MCF 10A (cell line): ENCODE data around the gene HSD17B2. TPM values are rescaled to one million over a fixed set of nuclear protein-coding genes. Genes with fewer than 3 reads are reported as not detected.
A peak's percentile ranks its signal among the peaks of the same experiment; 100 is the strongest.

Experiments used
- BruUV-seq: library from RNA; stranded (reverse); fragments of 400-500 nt; replicated peaks from 2 replicates; lab custom pipeline; 2021; lab: Mats Ljungman, UMichigan
- CTCF ChIA-PET: fragments of 300-600 bp; sonication (Branson Sonifier 250); formaldehyde crosslinking; extraction: SDS; loops from one replicate; lab custom pipeline; 2021; ENCODE audit warnings: antibody characterized with exemption, inconsistent platforms; lab: Yijun Ruan, JAX
- POLR2A ChIA-PET: fragments of 300-600, 350-650 bp; sonication (Branson Sonifier 250); formaldehyde crosslinking; extraction: SDS; loops from one replicate; lab custom pipeline; 2020; ENCODE audit warnings: antibody characterized with exemption, inconsistent platforms; lab: Yijun Ruan, JAX
- DNase-seq: peaks from one replicate; pipeline ENCODE4 v3.0.0-alpha.2; 2018; ENCODE audit not compliant: unreplicated experiment
- H3K27ac Mint-ChIP-seq: one replicate; pipeline ENCODE4 v1.8.0; 2022; ENCODE audit warnings: mild to moderate bottlenecking, low read depth, mixed read lengths; ENCODE audit not compliant: unreplicated experiment
- H3K27me3 Mint-ChIP-seq: one replicate; pipeline ENCODE4 v1.8.0; 2022; ENCODE audit warnings: mixed read lengths; ENCODE audit not compliant: insufficient read depth, unreplicated experiment
- H3K36me3 Mint-ChIP-seq: one replicate; pipeline ENCODE4 v1.8.0; 2022; ENCODE audit warnings: mild to moderate bottlenecking, moderate library complexity, mixed read lengths; ENCODE audit not compliant: insufficient read depth, unreplicated experiment
- H3K4me1 Mint-ChIP-seq: one replicate; pipeline ENCODE4 v1.8.0; 2022; ENCODE audit warnings: mixed read lengths; ENCODE audit not compliant: insufficient read depth, unreplicated experiment
- H3K4me3 Mint-ChIP-seq: one replicate; pipeline ENCODE4 v1.8.0; 2022; ENCODE audit warnings: mild to moderate bottlenecking, moderate library complexity, mixed read lengths; ENCODE audit not compliant: unreplicated experiment
- H3K9me3 Mint-ChIP-seq: one replicate; pipeline ENCODE4 v1.8.0; 2022; ENCODE audit warnings: mixed read lengths; ENCODE audit not compliant: unreplicated experiment
- intact Hi-C: fragments of 100-400 bp; cut with micrococcal nuclease; formaldehyde crosslinking; loops from 2 replicates; pipeline ENCODE4 v1.14.1; 2022
- total RNA-seq: library from RNA; stranded (reverse); gene quantifications from 2 replicates; pipeline ENCODE4 v1.2.3, GENCODE V29; 2022
- TF ChIP-seq, protein P1 (sequence below): fragments of 200-600 bp; IDR thresholded peaks from one replicate; pipeline ENCODE4 v1.8.0; 2022; ENCODE audit warnings: antibody characterized with exemption, mild to moderate bottlenecking; ENCODE audit not compliant: unreplicated experiment

The HSD17B2 gene
- total RNA-seq, 1 experiment from 2014 or later = 0.93 TPM

DNA sequence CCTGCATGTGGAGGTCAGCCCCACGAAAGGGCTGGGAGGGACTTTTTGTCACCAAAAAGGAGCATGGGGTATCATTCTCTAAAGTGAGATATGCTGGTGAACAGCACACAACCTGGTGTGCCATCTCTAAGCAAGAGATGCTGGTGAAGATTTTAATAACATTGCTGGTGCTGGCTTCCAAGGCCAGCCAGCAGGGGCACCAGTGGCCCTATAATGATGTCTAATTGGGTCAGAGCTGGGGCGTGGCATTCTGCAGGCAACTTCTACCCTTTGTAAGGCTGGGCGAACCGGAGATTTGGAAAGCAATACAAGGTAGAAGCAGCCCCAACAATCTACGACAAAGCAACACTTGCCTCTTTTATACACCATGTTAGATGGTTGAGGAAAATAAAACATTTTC lies 40.6 kb upstream of the HSD17B2 start:
- Mint-ChIP-seq H3K27ac (no peak overlapping the region), H3K27me3 (no peaks in the 10 kb centered on the region), H3K9me3 (no peaks in the 10 kb centered on the region), H3K36me3 (peaks cover 9% of the 10 kb centered on the region), H3K4me1 (peaks cover 25% of the 10 kb centered on the region), H3K4me3 (no peak overlapping the region)
- no TSS peak for BruUV-seq
- TF ChIP-seq, protein P1, sequence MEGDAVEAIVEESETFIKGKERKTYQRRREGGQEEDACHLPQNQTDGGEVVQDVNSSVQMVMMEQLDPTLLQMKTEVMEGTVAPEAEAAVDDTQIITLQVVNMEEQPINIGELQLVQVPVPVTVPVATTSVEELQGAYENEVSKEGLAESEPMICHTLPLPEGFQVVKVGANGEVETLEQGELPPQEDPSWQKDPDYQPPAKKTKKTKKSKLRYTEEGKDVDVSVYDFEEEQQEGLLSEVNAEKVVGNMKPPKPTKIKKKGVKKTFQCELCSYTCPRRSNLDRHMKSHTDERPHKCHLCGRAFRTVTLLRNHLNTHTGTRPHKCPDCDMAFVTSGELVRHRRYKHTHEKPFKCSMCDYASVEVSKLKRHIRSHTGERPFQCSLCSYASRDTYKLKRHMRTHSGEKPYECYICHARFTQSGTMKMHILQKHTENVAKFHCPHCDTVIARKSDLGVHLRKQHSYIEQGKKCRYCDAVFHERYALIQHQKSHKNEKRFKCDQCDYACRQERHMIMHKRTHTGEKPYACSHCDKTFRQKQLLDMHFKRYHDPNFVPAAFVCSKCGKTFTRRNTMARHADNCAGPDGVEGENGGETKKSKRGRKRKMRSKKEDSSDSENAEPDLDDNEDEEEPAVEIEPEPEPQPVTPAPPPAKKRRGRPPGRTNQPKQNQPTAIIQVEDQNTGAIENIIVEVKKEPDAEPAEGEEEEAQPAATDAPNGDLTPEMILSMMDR = no peak
- ChIA-PET CTCF (interaction anchor here (1.3 kb wide), 1 partner anchor 9 kb away, joined by 4 read pairs; no protein-coding TSS in a partner anchor), POLR2A (no interaction called here)
- intact Hi-C loops = no loop called here
- peak; percentile 17 for DNase-seq

DNA sequence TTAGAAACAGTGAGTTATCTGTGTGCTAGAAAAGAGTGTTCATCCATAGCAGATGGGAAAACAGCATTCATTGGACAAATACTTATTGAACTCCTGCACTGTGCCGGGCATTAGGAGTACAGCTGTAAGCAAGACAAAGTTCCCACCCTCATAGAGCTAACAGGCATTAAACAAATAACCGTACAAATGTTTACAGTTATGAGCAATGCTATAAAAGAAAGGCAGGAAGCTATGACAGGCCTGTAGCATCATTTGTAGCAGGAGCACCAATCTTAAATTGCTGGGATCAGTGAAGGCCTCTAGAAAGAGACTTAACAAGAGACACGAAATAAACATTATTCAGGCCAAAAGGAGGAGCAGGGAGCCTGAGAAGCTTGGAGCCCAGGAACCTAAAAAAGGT lies 39.4 kb upstream of the HSD17B2 start:
- Mint-ChIP-seq H3K27me3 (no peaks in the 10 kb centered on the region), H3K9me3 (no peaks in the 10 kb centered on the region), H3K36me3 (peaks cover 9% of the 10 kb centered on the region), H3K4me1 (peaks cover 25% of the 10 kb centered on the region), H3K27ac (no peak overlapping the region), H3K4me3 (no peak overlapping the region)
- TF ChIP-seq, protein P1 = no peak
- POLR2A ChIA-PET = interaction anchor here (0.6 kb wide), 1 partner anchor 79 kb away, joined by 3 read pairs; no protein-coding TSS in a partner anchor
- DNase-seq = no peak
- CTCF ChIA-PET = interaction anchor here (0.6 kb wide), 1 partner anchor 239 kb away, joined by 3 read pairs; no protein-coding TSS in a partner anchor
- intact Hi-C loops = loop anchor here (2.0 kb wide), 1 partner anchor 55 kb away; no protein-coding TSS in a partner anchor
- no TSS peak for BruUV-seq

DNA sequence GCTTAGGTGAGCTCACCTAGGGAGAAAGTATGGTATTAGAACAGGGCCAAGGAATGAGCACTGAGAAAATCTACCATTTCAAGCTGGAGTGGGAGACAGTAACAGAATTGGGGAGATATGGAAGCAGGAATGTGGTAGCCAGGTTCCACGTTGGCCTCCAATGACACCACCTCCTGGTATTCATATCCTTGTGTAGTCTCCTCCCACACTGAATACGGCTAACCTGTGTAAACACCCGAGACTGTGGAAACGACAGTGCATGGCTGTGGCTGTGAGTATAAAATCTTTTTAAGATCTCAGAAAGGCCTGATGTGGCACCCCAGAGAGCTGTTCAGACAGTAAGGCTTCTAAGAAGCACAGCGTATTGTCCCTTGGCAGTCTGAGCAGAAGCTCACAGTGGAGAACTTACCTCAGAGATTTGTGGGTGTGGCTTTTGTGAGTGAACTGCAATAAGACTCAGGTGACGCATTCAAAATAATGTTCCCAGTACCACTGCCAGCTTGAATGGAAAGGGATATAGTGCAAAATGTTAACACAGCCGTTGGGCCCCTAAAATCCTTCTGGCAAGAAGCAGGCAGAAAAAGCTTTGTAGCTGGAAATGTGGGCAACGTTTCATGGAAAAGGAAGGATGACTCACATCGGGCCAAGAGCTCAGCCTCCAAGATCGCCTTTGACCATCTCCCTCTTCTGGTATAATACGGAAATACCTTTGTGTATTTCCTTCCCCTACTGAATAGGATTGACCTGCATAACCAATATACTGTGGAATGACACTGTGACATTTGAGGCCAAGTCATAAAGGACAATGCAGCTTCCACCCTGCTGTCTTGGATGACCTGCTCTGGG lies 38.2 kb upstream of the HSD17B2 start:
- DNase-seq = peak; percentile 84
- no peak overlapping the region for H3K4me3 Mint-ChIP-seq
- TF ChIP-seq, protein P1 = peak; percentile 44

DNA sequence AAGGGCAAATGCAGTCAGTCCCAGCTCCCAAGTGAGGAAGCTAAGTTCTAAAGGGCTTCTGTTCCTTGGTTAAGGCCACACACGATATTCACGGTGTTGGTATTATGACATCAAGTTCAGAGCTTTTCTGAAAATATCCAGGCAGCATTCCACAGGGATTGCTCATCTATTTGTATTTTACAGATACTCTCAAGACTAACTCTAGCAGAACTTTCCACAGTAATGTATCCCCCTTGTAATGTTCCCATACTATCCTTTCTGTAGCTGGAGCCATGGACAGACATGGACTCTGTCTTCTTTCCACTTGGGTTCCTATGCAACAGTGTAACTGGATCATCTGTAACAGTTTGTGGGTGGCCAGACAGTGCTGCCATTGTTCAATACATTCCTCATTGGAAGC lies 37.3 kb upstream of the HSD17B2 start:
- Mint-ChIP-seq H3K36me3 (peaks cover 16% of the 10 kb centered on the region), H3K4me3 (no peak overlapping the region), H3K27ac (no peak overlapping the region), H3K9me3 (no peaks in the 10 kb centered on the region), H3K27me3 (no peaks in the 10 kb centered on the region), H3K4me1 (peaks cover 25% of the 10 kb centered on the region)
- intact Hi-C loops = loop anchor here (1.0 to 2.0 kb wide), 2 partner anchors 57 to 107 kb away; no protein-coding TSS in a partner anchor
- DNase-seq = peak; percentile 64
- no TSS peak for BruUV-seq
- TF ChIP-seq, protein P1 = no peak
- ChIA-PET POLR2A (interaction anchor here (0.5 to 2.3 kb wide), 6 partner anchors 12 to 172 kb away, joined by 3 to 10 read pairs (median 4); partner anchors contain the start of genes MPHOSPH6 and SDR42E1), CTCF (interaction anchor here (0.5 to 3.2 kb wide), 17 partner anchors 9 to 1454 kb away, joined by 3 to 31 read pairs (median 5); no protein-coding TSS in a partner anchor)

More for the DNA sequence above, 38.2 kb upstream of the HSD17B2 start:
- POLR2A ChIA-PET = interaction anchor here (1.1 to 2.3 kb wide), 5 partner anchors 11 to 173 kb away, joined by 3 to 10 read pairs (median 4); partner anchors contain the start of genes MPHOSPH6 and SDR42E1
- no TSS peak for BruUV-seq
- H3K36me3 Mint-ChIP-seq = peaks cover 16% of the 10 kb centered on the region
- H3K27ac Mint-ChIP-seq = peak overlapping the region; percentile 31
- CTCF ChIA-PET = interaction anchor here (0.5 to 3.2 kb wide), 20 partner anchors 10 to 655 kb away, joined by 3 to 31 read pairs (median 4); partner anchors contain the start of gene SDR42E1
- intact Hi-C loops = loop anchor here (1.0 to 2.0 kb wide), 2 partner anchors 56 to 107 kb away; no protein-coding TSS in a partner anchor
- no peaks in the 10 kb centered on the region for H3K9me3 Mint-ChIP-seq
- H3K4me1 Mint-ChIP-seq = peaks cover 25% of the 10 kb centered on the region
- H3K27me3 Mint-ChIP-seq = no peaks in the 10 kb centered on the region
